Right lung (tissue), 5 donors: ENCODE measurements around the gene N4BP3. TPM values are rescaled to one million over a fixed set of nuclear protein-coding genes. Genes with fewer than 3 reads are reported as not detected.
A peak's percentile ranks its signal among the peaks of the same experiment; 100 is the strongest.

Source experiments
- DNase-seq, 2 donors: peaks; one replicate each; pipeline ENCODE4 v3.0.0-alpha.2; 2013
- polyA plus RNA-seq, 5 donors: library from polyadenylated mRNA; unstranded; fragments of 120-200 nt; gene quantifications; one replicate each; pipeline versions ENCODE4 v1.2.1 to v1.2.3, GENCODE V29; 2013; ENCODE audit warnings: inconsistent platforms in 1 of 5, low replicate concordance in 1 of 5; ENCODE audit not compliant: insufficient read length in 5 of 5, insufficient read depth in 1 of 5

The N4BP3 gene
- polyA plus RNA-seq, 5 donors = 9.5 to 19.4 (median 15.9) TPM

- DNase-seq = no peak
These were observed 34.1 kb downstream of the N4BP3 start for GRCh38 chr5:178147406-178147805.

- DNase-seq = no peak
These were observed 36.0 kb downstream of the N4BP3 start for GRCh38 chr5:178149199-178149932.

- no peak for DNase-seq
These were observed 37.8 kb downstream of the N4BP3 start for GRCh38 chr5:178150977-178151734.

GRCh38 chr5:178152491-178153444 is 39.4 kb downstream of the N4BP3 start:
- DNase-seq = no peak

- DNase-seq = peak; percentile 97 to 98
These were observed 40.4 kb downstream of the N4BP3 start, which contains the start of gene NHP2 for GRCh38 chr5:178153530-178154340. Gene NHP2 (minus strand): TSS chr5:178153885. CDS start chr5:178153817, 68 bp downstream.

GRCh38 chr5:178155065-178155464 is 41.7 kb downstream of the N4BP3 start:
- no peak for DNase-seq

- no peak for DNase-seq
These were observed 46.8 kb downstream of the N4BP3 start for GRCh38 chr5:178160176-178160575.

- DNase-seq = no peak
These were observed 49.1 kb downstream of the N4BP3 start for GRCh38 chr5:178162481-178162880.

GRCh38 chr5:178163772-178164735 is 50.7 kb downstream of the N4BP3 start:
- DNase-seq = peak; percentile 62 to 73

- no peak for DNase-seq
These were observed 52.2 kb downstream of the N4BP3 start for GRCh38 chr5:178165581-178165980.

- no peak for DNase-seq
These were observed 57.1 kb downstream of the N4BP3 start for GRCh38 chr5:178170455-178170854.

- DNase-seq = peak in 1 of 2 donors; percentile 31
These were observed 61.1 kb downstream of the N4BP3 start for GRCh38 chr5:178174456-178174855.

Other genes with a start within 250 kb of the N4BP3 start
- not detected for gene PROP1, start 117.3 kb upstream of the N4BP3 start, polyA plus RNA-seq
- gene RMND5B, start 17.5 kb downstream of the N4BP3 start, polyA plus RNA-seq = 10 to 100 TPM; 23.9 to 33.9 (median 27.7) TPM
- gene NHP2, start 40.4 kb downstream of the N4BP3 start, polyA plus RNA-seq = 100 to 1,000 TPM in 2 of 5 donors, 10 to 100 TPM in 3; 79.2 to 138 (median 85.2) TPM
- not detected for gene GMCL2, start 73.8 kb downstream of the N4BP3 start, polyA plus RNA-seq
- 100 to 1,000 TPM; 113 to 157 (median 127) TPM for gene HNRNPAB, start 91.0 kb downstream of the N4BP3 start, polyA plus RNA-seq
- 100 to 1,000 TPM; 109 to 149 (median 125) TPM for gene PHYKPL, start 119.3 kb downstream of the N4BP3 start, polyA plus RNA-seq